GM18499 (cell line): ENCODE results near the gene ITK.

Source experiments
- ATAC-seq: cut with Tn5 transposase; IDR thresholded peaks from one replicate; pipeline ENCODE4 v1.9.1; 2021; ENCODE audit warnings: moderate number of reproducible peaks; ENCODE audit not compliant: insufficient read depth, unreplicated experiment

ITK gene

DNA sequence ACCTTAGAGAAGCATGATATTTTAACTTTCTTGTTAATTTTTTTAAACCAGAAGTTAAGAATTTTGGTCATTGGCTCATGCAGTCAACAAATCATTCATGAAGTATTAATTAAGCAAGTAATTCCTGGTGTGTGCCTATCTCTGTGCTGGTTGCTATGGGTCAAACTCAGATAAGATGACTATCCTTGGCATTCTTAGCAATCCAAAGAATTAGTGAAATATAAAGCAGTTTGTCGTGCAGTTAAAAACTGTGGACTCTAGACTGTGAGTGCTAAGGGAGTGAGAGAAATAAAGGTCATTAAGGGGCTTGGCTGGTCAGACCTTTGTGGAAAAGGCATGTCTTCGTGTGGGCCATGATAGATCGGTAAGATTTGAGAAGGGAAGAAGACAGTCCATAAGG is 90.1 kb downstream of the ITK start:
- no peak for ATAC-seq

DNA sequence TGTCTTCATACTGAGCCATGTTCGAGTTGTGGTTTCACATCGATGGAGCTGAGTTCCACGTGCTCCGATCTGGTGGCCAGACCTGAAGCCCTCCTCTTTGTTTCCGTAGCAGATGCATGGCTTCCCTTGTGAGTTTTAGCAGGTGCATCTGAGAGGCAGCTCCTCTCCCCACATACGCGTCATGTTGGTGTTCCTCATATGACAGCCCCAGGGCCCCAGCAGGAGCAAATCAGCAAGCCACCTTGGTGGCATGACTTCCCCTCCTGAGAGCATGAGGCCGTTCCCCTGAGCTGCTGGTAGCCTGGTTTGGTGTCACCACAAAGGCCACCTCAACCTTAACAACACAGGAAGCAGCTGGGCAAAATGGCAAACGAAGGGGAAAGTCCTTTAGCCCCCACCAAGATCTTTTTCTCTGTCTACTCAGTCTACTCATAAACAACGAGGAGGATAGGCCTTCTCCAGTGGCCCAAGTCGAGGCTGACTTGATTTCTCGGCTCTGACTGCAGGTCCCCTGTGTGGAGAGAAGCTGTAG is 91.2 kb downstream of the ITK start:
- ATAC-seq = peak; percentile 81

DNA sequence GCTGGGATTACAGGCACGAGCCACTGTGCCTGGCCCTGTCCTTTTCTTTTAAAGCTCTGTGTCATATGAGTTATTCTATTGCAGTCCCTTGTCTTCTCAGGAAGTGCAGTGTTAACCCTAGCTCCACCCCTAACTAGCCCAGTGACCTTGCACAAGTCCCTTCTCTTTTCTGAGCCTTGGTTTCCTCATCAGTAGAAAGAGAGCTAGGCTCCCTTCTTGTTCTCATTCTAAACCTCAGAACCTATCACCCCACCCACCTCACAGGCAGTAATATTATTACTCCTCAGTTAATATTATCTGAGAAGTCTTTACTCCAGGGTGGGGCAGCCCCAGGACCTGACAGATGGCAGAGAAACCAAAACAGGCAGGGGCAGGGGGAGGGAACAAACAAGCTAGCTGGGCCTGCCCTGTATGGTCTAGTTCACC is 92.5 kb downstream of the ITK start:
- ATAC-seq = peak; percentile 32

DNA sequence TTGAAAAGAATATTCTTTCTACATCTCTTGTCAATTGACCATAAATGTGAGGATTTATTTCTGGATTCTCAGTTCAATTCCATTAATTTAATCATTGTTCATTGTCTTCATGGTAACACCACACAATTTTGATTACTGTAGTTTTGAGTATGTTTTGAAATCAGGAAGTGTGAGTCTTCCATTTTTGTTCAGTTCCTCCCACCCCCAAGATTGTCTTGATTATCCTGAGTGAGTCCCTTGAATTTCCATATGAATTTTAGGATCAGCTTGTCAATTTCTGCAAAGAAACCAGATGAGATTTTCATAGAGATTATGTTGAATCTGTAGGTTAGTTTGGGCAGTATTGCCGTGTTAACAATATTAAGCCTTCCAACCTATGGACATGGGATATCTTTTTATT is 94.8 kb downstream of the ITK start:
- ATAC-seq = no peak

DNA sequence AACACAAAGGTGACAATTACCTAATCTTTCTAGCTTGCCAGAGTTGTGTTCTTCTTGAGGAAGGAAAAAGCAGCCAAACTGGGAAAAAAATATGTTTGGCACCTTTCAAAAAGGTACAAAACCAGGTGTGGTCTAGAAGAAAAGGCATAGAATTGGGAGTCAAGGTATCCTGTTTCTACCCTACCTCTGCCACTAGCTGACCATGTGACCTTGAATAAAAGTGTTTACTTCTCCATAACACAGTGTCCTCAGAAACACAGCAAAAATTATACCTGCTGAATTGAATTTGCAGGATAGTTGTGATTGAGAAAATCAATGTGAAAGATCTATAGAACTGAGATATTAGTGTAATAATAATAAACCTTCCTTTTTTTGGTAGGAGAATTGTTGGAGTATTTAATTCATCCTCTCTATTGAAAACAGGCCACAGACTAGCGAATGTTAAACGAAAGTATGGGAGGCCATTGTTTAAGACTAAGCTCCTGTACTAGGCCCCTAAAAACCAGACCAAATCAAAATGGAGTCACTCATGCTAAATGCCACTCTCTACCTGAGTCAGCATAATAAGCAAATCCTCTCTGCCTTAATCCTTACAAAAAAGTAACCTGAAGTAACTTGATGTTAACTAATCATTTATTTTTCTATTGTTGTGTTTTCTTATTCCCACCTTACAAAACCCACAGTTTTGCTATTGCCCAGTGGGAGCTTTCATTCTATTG is 97.8 kb downstream of the ITK start:
- ATAC-seq = no peak

DNA sequence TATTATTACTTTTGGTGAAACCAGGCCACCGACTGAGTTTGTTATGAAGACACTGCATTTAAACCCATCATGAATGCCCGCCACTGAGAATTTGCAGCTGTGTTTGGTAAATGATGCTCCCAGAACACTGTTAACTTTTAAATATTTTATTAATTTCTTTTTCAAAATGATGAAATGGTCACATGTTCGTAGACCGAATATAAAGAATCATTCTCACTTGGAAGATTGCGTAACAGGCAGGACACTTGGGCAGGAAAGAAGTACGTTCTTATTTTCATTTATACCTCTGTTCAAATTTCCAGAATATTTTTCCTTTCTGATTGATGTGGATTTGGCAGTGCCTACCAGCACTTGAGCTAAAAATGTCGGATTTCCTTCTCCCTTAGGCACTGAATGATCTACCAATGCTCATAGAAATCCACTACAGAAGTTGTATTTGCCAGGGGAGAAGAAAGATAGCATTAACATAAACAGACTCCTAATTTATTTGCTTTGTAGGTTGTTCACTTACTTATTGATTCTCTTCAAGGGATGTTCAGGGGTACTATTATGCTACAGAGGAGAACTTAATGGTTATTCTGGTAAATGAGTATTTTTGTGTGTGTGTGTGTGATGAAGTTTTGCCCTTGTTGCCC is 99.1 kb downstream of the ITK start:
- ATAC-seq = no peak

DNA sequence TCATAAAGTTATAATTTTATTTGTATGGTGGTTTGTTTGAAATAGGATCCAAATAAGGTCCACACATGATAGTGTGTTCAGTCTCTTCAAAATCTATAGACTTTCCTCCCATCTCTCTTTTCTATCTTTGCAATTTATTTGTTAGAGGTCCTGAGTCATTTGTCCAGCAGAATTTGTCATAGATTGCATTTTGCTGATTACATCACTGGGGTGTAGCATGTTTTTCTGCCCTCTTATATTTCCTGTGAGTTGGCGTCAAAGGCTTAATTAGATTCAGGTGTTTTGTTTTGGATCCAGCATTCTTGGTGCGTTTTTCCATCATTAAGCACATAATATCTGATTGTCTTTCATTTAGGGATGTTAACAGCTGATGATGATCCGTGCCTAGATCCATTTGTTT is 100.3 kb downstream of the ITK start:
- ATAC-seq = no peak

DNA sequence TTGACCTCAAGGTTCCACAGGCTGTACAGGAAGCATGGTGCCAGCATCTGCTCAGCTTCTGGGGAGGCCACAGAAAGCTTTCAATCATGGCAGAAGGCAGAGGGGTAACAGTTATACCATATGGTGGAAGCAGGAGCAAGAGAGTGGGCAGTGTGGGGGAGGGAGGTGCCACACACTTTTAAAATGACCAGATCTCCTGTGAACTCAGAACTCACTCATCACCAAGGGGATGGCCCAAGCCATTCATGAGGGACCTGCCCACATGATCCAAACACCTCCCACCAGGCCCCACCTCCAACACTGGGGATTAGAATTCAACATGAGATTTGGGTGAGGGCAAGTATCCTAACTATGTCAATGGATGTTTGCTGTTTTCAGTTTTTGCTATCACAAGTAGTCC is 101.5 kb downstream of the ITK start:
- no peak for ATAC-seq

DNA sequence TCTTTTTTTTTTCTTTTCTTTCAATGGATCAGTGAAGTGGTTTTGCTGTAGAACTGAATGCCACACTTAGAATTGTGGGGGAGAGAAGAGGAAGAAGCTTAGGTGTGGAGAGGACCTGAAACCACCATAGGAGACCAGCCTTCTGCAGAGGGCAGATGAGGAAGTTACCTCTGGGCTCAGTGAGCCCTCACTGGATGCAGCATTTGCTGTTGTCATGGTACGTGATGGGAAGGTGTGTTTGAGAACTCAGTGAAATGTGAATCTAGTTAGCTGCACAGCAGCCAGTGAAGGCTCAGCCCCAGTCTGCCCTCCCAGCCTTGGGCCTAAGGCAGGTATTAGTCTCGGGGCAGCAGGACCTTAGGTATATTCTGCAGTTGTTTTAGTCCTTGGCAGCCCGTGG is 102.8 kb downstream of the ITK start:
- peak; percentile 98 for ATAC-seq

DNA sequence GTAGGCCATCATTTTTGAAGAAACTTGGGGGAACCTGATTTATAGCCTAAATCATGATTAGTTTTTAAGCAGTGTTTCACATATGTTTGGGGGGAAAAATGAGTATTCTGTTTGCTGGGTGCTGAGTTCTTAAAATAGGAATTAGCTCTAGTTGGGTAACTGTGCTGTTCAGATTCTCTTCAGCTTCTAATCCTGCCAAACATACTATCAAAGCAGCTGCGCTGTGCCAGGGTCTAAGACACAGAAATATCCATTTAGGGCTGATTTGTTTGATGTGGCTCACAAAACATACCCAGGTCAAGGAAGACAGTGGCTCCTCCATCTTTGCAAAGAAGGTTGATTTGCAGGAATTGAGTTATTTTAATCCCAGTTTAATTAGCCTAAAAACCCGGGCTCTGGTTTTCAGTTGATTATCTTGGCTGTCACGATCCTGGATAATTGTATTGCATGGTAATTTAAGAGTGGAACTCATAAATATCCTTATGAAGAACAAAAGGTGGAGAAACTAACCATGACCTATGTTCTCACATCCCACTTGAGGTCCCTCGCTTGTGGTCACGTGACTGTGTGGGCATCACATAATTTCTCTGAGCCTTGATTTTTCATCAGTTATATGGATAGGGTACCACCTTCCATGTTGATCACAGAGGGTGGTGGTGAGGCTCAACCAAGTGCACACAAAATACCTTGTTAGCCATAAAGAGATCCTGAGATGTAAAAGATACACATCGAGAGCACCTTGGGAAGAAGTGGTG is 104.0 kb downstream of the ITK start:
- ATAC-seq = no peak

DNA sequence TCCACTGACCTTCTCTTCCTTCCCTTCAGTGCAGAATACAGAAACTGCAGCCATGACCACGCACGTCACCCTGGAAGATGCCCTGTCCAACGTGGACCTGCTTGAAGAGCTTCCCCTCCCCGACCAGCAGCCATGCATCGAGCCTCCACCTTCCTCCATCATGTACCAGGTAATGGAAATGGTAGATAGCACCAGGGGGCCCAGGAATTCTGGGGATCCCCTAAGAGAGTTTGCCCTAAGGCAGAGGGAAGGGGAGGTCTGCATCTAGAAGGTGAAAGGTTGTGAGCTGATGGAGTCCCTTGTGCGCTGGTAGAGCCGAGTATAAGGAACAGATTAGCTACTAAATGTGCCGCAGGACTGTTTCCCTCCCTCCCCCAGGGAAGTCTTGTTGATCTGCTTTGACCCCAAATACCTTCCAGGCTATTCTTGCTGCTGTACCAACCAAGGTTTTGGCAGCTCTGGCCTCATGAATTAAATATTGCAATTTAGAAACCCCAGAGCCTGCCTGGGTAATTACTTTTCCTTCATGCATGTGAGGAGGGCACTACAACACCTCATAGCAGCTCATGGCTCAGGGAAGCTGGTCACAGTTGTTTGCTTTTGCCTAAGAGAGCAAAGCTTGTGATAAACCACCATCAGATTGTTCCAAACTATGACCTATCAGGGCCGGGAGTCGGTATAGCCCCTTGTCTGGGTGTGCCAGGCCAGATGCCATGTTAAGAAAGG is 104.8 kb downstream of the ITK start:
- ATAC-seq = no peak

DNA sequence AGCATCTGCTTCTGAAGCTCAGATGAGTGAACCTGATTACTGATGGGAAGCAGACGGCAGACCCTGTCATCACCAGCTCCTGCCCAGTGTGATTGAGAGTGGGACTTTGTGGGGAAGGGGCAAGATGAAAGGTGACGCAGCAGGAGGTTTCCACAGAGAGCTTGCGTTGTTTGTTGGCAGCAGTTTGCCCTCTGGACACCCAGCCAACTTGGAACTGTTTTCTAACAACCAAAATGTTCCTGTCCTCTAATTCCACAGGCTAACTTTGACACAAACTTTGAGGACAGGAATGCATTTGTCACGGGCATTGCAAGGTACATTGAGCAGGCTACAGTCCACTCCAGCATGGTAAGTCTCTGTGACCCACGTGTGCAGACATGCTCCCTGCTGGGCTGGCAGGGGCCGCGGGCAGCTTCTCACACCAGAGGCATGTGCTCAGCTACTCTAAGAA is 106.1 kb downstream of the ITK start:
- no peak for ATAC-seq

DNA sequence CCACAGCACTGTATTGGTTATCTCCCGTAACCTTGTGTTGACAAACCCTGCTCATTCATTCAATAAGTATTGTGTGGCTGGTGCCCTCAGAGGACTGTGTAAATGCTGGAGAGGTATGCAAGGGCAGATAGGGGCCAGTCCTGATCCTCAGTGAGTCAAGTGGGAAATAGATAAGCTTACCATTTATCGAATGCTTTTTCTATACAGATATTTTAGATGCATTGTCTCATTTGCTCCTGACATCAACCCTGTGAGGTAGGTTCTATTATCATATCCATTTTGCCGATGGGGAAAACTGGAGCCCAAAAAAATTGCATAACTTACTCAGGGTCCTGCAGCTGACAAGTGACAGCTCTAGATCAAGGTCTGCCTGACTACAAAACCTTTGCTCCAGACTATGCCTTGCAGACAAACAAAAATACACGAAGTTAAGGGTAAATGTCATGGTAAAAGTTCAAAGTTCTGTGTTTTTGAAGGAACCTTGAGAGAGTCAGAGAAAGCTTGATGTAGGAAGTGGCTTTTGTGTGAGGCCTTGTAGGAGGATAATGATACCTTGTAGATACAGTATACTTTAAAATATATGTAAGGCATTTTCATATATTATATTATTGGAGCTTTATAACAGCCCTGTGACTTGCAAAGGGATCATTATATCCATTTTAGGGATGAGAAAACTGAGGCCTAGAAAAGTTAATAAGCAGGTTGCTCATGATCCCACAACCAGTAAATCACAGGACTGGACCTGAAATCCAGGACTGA is 107.9 kb downstream of the ITK start:
- ATAC-seq = no peak

DNA sequence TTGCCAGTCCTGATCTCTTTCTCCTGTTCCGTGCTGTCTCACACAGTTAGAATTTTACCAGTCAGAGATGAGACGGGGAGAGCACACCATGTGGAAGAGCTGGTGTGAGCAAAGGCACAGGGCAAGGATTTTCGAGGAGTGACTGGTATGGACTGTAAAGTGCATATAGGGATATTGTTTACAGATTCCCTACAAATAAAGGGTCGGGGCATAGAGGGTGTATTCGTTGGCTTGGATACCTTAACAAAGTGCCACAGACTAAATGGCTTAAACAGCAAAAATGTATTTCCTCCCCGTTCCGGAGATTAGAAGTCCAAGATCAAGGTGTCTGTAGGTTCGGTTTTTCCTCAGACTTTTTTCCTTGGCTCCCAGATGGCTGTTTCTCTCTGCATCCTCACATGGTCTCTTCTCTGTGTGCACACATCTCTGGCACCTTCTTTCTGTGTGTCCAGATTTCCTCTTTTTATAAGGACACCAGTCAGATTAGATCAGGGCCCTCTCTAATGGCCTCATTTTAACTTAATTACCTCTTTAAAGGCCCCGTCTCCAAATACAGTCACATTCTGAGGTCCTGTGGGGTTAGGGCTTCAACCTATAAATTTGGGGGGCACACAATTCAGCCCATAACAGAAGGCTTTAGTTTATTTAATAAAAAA is 108.7 kb downstream of the ITK start:
- ATAC-seq = no peak

DNA sequence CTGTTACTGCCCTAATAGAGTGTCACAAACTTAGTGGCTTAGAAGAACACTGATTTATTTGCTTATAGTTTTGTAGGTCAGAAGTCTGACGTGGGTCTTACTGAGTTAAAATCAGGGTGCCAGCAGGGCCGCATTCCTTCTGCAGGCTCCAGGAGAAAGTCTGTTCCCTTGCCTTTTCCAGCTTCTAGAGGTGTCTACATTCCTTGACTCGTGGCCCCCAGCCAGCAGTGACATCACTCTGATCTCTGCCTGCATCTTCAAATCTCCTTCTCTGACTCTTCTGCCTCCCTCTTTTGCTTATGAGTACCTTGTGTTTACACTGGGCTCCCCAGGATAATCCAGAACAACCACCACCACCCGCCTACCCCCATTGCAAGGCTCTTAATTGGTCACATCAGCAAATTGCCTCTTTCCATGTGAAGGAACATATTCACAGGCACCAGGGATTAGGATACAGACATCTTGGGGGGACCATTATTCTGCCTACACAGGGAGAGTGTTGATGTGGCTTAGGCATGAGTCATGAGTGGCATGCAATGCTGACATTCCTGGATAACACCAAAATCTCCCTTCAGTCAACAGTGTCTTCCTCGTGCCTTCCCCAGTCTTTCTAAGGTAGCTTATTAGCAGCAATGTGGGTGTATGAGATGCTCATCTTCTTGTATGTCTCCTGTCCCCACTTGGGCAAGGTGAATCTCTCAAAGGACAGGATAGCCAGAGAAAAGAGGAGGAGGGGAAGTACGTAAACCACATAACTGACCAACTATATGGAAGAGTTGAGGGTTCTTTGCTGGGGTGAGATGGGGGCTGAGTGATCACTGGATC is 109.7 kb downstream of the ITK start:
- ATAC-seq = no peak

DNA sequence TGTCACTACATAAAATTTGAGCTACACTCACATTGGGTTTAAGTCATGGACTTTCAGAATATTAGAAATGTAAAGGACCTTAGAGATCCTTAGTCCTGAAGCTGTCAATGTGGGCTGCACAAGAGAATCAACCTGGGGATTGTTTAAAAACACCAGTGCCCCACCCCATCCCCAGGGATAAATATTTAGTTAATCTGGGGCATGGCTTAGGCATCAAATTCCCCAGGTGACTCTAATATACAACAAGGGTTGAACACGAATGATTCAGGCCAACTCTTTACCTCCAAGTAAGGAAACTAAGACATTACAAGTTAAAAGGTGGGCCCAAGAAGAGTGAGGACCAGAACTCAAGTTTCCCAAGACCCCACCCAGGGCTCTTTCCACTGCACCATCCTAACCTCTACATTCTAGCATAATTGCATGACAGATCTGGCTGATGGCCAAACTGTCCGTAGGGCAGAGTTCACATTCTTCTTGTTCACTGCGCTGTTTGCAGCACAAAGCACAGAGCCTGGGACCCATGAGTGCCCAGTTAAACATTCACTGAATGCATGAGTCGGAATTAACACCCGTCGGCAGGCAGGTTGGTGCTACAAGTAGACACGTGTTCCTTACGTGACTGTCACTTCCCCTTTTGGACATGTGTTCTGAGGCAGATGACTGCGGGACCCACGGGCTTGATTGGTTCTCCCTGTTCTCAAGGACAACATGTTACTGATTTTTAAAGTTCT is 110.5 kb downstream of the ITK start:
- peak; percentile 76 for ATAC-seq

DNA sequence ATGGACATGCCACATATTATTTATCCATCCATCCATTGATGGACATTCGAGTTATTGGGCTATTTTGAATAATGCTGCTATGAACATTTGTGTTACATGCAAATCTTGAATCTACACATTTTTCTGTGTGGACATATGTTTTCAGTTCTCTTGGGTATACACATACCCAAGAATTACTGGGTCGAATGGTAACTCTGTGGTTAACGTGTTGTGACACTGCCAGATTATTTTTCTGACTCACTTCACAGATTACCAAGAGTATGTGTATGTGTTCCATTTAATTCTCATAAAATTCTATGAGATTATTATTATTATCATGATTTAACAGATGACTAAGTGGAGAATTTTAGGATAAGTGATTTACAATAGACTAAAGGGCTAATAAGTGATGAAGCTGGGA is 112.0 kb downstream of the ITK start:
- no peak for ATAC-seq
